Stimulated activated CD4-positive, alpha-beta T cell treated with anti-CD3 and anti-CD28 coated beads, Interleukin-2, amount 100 ng/mL, for 4 hours (primary cell): ENCODE measurements around the gene USP13.

ENCODE experiments used
- DNase-seq: peaks from one replicate; pipeline ENCODE4 v3.0.0-alpha.2; 2020; ENCODE audit warnings: low read depth

Gene USP13

DNA sequence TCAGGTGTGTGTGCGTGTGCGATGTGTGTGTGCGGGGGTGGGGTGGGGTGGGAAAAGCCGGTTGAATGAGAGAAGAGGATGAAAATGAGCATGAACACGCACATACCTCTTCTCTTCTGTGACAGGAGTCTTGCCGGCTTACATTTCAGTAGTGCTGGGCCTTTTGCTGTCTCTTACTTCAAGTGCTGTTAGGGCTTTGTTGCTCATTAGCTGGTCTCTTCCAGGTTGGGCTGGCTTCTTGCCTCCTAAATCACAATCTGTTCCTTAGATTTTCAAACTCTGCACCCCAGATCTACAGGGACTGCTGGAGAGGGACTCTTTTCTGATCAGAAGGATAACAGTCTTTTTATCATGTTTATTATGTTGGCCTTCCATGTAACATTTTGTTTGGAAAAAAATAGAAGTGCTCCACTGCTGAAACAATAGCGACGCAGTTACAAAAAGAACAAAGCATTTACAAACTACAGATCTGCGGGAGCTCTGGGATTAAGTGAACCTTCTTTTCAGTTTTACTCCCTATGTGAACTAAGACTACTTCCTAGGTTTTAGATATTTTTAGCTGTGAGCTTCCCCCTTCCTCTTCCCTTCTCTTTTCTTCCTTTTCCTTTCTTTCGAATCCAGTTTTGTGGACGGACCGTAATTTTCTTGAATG lies 48.5 kb downstream of the USP13 start:
- DNase-seq, result no peak

DNA sequence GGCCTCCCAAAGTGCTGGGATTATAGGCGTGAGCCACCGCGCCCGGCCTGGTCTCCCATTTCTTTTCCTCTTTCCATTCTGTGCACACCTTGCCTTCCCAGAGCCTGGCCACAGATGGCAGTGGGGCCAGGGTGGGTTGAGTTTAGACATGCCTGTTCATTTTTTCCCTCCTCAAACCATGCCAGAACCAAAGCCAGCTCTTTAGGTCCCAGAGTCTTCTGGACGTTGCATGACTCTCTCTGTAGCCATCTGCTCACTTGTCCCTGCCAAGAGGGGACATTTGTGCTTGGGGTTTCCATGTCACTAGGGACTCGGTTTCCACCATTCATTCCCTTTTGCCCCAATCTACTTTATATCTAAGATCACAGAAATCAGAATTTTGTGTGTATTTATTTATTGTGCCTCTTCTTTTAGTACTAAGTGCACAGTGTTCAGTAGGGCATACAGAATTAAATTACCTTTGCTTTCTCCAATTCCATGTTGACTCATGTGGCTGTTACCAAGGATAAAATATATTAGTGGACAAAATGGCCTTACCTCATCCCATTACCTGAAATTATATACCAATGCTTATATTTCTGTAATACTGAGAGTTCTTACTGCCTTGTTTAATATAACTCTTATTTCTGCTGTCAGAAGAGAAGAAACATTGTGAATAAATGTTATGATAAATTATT lies 49.6 kb downstream of the USP13 start:
- DNase-seq, result no peak

DNA sequence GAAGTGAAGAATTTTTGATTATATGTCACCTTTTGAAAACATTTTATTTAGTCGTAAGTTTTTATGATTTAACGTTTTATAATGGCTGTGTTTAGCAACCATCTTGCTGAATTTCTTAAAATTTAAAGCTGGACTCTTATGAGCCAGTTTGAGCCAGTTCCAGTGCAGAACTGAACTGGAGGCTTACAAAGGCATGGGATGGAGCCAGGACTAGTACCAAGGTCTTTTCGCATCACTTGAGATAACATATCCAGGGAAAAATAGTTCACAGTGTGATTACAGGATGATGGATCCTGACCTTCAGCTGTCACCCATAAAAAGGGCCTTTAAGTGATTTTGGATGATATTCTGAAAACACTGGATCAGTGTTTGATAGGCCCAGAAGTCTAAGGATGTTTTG lies 51.0 kb downstream of the USP13 start:
- no peak for DNase-seq

DNA sequence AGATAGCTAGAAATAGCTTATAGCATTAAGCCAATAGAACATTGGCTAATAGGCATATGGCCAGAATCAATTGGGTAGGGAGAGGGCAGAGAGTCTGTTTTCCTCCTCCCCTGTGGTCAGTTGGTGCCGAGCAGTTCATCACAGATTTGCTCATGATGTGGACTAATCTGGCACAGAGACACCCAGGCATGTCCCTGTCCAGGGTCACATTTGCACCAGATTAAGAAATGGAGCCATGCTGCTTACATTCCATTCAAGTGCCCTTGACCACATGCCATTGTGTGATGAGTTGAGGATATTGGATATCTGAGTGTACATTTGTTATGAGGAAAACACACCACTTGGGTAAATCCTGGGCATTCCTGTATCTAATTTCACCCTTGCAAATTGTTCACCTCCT lies 53.4 kb downstream of the USP13 start:
- DNase-seq, result no peak

DNA sequence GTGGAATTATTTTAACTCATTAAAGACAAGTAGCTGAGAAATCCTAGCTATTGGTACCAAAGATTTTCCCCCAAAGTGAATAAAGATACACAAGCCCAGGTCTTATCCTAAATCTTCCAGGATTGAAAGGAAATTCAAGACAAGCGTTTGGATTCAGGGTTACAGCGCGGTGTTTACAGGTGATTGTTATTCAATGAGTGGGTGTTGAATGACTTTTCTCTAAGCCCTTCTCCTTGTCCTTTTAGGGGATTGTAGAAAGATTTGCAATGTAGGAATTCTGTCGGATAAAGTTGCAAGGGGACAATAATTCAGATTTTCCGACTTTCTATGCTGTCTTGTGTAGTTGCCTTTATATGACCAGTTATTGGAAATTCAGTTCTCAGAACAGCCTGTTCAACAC lies 57.2 kb downstream of the USP13 start:
- no peak for DNase-seq

DNA sequence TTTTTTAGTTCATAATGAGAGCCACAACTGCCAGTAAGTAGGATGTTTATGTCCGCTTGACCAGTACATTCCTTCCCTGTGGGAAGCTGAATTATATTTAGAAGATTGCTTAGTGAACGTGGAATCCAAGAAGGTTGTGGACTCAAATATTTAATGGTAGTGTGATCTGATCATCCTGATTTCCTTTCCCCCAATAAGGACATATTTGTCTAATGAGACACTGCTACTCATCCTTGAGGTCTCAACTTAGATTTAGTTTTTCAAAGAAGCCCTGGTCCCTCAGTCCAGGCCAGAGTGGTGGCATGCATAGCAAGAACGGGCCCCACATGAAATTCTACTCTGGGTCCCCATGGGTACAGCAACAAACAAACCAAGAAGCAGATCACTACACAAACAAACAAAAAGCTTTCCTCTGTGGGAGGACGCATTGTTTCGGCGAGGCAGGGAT lies 60.8 kb downstream of the USP13 start:
- no peak for DNase-seq

DNA sequence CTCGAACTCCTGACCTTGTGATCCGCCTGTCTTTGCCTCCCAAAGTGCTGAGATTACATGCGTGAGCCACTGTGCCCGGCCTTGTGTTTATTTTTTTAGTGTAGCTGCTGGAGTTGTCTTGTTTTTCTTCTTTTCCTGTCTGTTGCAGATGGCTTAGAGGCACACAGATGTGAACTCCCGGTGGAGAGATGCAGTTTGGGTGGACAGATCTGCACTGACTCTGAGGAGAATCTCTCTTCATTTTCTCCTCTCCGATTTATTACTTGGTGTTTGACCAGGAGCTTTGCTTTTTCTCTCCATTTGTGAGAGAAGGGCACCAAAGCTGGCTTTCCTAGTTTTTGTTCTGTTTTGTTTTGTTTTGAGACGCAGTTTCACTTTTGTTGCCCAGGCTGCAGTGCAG lies 62.7 kb downstream of the USP13 start:
- DNase-seq, result no peak

DNA sequence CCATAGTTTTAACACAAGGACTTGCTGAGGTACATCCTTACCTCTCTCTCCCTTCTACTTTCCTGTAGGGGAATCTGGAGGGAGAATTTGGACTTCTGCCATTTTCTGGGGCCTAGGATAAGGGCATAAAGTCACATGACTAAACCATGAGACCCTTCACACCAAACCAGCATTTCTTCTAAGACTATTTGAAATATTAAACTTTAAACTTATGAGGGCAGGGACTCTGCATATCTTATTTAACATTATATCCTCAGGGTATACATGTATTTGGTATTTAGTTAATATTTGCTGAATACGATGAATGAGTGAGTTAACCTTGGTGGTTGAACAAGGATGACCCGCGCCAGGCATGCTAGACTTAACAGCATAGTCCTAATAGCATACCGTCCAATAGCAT lies 63.4 kb downstream of the USP13 start:
- no peak for DNase-seq

DNA sequence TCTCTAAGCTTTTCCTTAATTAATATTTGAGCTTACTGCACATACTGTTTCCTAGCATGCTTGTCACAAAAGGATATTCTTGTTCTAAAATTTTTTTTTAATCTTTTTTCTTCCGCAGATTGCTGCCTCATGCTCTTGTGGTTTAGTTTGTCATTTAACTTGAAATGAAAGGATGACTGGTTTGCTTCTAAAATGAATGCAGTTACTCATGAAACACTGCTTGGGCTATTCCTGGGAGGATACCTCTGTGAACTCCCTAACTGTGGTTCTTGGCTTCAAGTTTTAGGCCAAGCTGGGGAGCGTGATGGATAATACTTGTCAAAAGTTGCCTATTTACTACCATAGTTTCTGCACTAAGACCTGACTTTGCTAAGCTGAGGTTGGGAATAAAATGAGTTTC lies 64.0 kb downstream of the USP13 start:
- DNase-seq, result no peak

DNA sequence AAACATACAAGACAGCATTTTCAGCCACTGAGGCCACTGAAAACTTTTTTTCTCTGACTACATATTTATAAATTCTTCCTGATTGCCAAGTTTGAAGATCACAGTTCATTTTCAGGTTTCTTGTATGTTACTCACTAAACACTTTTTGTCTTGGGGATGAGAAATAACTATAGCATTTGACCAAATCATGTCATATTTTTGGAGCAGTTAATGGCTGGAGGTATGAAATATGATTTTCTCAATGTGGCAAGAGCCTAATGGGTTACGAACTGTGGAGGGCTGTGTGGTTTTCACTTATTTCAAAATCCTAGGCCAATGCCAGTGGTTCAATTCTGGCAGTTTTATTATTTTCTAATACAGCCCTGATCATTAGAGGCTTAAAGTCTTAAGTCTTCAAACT lies 64.4 kb downstream of the USP13 start:
- no peak for DNase-seq

DNA sequence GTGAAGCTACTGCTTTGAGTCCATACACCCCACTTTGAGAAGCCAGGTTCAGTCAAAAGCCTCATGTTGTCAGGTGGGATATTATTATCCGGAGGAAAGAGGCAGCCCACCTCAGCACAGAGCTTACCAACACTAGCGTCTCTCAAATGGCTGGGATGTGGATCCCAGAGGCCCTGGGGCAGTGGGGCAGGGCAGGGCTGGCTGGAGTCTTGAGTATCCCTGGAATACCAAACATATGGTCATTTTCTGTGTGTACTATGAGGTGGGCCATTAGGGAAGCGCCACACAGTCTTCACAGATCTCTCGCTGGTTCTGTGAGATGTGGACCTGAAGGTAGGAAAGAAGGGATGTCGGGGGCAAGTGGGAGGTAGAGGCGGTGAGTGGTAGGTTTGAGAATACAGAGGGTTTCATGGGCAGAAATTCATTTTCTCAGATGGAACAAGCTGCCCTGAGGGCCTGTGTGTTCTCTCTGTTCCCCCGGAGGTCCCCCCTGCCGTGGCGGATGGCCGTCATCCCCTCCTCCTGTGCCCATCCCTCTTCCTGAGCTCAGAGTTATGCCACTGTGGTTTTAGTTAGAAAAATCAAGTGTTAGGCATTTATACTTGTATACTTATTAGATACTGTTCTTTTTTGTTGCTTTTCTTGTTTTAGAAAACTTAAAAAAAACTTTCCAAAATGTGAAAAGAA lies 66.4 kb downstream of the USP13 start:
- no peak for DNase-seq

DNA sequence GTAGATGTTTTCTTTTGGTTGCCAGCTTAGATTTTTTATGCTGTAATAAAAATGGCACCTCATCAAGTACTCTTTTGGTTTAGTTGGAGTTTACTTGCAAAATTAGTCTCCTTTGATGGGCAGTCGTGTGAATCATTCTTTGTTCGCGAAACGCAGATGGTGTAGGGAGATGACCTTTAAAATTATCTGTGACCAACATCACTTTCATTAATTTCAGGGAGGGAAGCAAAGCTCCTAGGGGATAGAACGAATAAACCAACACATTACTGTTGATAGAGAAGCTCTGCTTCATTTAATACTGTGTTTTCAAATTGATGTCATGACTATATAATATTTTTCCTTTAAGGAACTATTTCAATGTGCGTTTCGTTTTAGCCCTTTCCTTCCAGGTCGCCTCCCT lies 67.4 kb downstream of the USP13 start:
- no peak for DNase-seq

DNA sequence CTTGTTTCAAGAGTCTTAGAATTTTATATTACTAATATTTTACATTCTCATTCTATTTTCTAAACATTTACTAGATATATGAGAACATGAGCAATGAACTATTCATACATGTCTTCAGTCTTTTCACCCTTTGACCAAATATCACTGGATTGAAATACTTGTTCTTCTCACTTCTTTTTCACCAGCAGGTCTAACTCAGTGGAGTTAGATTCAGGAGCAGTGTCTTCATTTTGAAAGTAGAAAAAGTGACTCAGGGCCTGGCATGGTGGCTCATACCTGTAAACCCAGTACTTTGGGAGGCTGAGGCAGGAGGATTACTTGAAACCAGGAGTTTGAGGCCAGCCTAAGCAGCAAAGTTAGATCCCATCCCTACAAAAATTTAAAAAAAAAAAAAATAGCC lies 70.8 kb downstream of the USP13 start:
- no peak for DNase-seq

DNA sequence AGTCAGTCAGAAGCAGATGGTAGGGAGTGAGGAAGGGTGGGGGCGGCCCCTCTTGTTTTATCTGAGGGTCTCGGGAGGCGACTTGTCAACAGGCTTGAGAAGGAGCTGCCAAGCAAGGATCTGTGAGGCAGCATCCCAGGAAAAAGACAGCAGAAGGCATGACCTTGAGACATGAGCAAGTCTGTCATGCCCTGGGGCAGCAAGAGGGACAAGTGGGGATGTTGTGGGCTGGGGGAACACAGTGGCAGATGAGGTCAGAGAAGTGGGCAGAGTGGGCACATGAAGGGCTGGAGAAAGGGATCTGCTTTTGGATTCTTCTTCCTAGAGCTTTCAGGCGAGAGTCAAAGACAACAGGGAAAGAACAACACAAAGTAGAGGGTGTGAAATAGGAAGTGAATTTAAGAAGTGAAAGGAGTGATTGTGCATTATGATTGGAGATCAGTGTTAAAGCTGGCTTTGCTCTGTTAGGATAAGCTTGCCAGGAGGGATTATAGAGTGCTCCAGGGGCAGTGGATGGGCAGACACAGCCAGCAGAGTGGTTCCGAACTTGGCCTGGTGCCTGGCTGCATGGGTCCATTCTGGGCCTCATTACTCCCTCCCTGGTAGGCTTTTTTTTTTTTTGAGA lies 73.3 kb downstream of the USP13 start:
- no peak for DNase-seq

DNA sequence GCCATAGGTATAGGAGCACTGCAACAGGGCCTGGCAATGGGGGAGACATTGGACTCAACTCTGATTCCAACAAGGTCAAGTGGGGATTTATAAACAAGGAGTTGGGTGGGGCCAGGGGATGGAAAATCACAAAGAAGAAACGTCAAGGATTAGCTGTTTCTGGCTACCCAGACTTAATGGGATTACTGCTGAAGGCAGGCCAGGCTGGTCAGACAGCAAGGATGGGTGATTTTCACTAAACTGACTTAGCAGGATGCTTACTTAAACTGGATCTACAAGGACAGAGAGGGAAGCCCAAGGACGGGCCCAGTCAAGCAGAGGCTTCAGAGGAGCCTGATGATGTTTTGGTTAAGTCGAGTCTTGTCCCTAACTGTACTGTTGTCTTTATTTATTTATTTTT lies 76.2 kb downstream of the USP13 start:
- no peak for DNase-seq

DNA sequence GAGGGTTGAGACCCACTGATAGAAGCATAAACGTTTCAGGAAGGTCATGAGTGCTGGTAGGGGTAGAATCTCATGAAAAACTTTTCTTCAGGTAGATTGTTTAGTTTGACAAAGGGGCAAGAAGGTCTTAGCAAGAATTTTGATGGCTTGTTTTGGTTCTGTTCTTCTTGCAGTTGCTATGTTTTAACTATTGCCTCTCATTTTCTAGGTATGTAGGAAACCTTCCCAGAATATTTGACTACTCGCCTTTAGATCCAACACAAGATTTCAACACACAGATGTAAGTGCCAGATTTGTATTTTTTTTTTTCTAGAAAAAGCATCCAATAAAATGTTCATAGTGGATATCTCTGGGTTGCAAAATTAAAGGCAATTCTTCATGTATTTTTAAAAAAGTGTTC lies 77.1 kb downstream of the USP13 start:
- no peak for DNase-seq

DNA sequence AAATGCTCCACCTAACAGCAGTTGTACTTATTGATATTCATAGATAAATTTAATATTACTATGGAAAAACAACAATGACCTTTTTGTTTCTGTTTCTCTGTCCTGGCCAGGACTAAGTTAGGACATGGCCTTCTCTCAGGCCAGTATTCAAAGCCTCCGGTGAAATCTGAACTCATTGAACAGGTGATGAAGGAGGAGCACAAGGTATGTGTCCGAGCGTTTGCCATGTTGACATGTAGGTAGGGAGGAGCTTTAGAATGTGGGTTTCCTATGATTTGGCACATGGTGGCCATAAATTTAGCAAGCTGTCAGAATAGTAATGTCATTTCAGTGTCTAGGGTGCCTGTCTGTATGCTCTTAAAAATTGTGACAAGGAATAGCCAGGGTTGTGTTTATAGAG lies 77.7 kb downstream of the USP13 start:
- DNase-seq, result no peak

DNA sequence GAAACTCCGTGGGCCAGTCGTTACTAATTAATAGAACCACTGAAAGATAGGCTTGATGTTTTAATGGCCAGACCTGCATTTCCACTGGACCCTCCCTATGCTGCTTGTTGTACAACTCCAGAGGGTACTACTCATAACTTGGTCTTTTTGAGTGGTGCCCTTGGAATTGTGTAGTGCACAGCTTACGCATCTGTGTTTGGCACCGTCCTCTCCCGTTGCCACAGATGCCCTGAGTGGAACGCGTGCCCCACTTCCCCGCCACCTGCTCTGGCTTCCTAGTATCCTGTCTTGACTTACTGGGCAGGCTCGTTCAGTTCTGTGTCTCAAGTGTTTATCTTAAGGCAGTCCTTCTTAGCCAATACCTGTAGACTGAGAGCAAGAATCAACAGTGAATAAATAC lies 78.7 kb downstream of the USP13 start:
- no peak for DNase-seq

DNA sequence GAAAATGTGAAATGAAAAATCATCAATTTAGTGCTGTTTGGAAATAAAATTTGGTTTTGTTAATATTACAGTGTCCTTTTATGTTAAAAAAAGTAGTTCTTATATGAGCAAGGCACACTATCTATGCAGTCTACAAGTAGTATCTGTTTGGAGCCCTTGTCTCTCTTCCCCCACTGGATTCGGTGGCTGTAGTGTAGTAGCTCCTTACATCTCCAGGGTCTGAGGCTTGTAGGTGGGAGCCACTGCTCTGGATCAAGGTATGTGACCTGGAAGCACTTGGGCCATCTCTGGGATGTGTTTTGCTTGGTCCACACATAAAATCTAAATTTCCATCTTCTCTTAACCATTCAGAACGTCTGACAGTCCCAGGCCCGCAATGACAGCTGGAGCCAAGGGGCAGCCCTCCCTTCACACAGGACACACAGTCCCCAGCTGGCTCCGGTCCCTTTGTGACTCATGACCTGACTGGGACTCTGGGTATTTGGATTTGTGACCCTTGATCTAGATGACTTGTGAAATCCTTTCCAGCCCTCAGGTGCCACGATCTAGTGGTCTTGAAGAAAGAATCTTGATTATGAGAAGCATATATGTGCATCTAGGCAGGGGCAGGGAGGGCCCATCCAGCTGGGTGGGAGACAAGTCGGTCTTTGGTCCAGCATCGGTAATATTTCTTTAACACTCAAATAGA lies 80.0 kb downstream of the USP13 start:
- no peak for DNase-seq

DNA sequence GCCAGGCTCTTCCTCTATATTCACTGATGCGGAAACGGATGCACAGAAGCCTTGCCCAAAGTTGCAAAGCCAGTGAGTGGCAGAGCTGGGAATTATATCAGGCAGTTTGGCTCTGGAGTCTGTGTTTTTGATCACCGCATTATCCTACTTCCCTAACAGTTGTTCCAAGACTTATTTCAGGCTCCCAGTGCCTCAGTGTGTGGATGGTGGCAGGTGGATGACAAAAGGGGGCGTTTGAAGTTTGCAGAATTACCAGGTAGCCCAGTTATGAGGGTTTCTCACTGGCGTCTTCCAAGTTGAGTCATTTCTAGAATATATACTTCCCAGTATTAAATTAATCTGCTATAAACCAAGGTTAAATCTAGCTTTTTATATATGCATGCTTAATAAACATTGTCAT lies 81.0 kb downstream of the USP13 start:
- no peak for DNase-seq

DNA sequence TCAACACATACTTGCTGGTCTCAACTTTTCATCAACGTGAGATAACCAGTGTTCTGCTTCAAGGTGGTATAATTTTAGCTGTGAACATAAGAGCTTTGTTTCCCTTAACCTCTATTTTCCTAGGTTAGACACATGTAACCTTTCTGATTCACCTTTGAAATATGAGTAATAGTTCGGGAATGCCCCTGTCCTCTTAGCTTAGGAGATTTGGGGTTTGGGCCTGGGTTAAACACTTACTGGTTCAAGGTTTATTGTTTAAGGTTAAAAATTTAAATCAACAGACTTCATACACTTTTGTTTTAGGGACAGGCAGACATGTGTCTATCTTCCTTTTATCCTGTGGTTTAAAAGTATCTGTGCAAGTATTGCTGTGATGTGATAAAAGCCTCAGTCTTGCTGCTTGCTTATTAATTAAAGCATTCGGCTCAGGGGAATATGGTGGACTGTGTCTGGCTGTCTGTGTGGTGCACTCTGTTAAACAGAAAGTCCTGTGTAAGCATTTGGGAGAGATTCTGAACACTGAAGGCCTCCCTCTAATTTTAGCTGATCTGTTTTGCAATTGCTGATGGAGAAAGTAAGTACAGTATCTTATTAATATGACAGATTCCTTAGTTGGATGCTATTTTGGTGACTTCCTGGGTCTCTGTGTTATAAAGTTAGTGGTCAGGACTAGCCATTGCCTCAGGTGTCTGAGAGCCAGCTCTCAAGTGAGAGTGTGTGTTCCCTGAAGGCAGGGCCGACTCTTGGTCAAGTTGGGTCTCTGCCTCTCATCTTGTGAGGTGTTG lies 81.8 kb downstream of the USP13 start:
- no peak for DNase-seq

DNA sequence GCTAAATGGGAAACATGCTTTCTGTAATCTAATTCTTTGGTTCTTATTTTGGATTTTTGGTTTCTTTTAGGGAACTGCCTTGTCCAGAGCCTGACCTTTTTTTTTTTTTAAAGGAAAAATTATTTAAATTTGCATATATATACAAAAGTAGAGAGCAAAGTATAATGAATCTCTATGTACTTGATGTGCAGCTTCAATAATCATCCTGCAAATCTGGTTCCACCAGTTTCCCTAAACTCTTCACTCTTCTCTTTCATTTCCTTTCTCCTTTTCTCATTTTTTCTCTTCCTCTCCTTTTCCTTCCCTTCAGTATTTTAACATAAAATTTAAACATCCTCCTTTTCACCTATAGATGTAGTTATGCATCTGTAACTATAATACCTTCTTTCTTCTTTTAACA lies 82.5 kb downstream of the USP13 start:
- no peak for DNase-seq
